NCI-H2227 (cell line): ENCODE data around the gene LUC7L2.
A peak's percentile ranks its signal among the peaks of the same experiment; 100 is the strongest.
"Not testable (repeated sequence)": the region's sequence is repeated elsewhere in the genome, so short reads cannot be mapped to it uniquely, and the experiment has no call there.

ENCODE experiments used
- DNase-seq: peaks from one replicate; lab custom pipeline; 2025; ENCODE audit not compliant: unreplicated experiment; lab: John Stamatoyannopoulos, UW

LUC7L2 gene

GRCh38 chr7:139359366-139360209, at the start of gene LUC7L2:
Gene LUC7L2, plus strand, starts transcription at chr7:139359894. Its CDS starts 368 bp downstream, at chr7:139360262.
- DNase-seq, result peak; percentile 100

- DNase-seq, result no peak
Observed at GRCh38 chr7:139317939-139318505, 41.7 kb upstream of the LUC7L2 start.

GRCh38 chr7:139321071-139321745, 38.5 kb upstream of the LUC7L2 start:
- no peak for DNase-seq

- not testable (repeated sequence) for DNase-seq
Observed at GRCh38 chr7:139324709-139325108, 35.0 kb upstream of the LUC7L2 start.

- no peak for DNase-seq
Observed at GRCh38 chr7:139328375-139328774, 31.3 kb upstream of the LUC7L2 start.

- DNase-seq, result no peak
Observed at GRCh38 chr7:139329119-139329518, 30.6 kb upstream of the LUC7L2 start.

- no peak for DNase-seq
Observed at GRCh38 chr7:139330333-139331030, 29.2 kb upstream of the LUC7L2 start.

GRCh38 chr7:139332697-139333359, 26.9 kb upstream of the LUC7L2 start:
- no peak for DNase-seq

GRCh38 chr7:139333443-139333842, 26.3 kb upstream of the LUC7L2 start:
- DNase-seq, result not testable (repeated sequence)

GRCh38 chr7:139334399-139335150, 25.1 kb upstream of the LUC7L2 start:
- DNase-seq, result no peak

GRCh38 chr7:139339025-139339424, 20.7 kb upstream of the LUC7L2 start:
- no peak for DNase-seq

- no peak for DNase-seq
Observed at GRCh38 chr7:139339698-139340036, 20.0 kb upstream of the LUC7L2 start.

GRCh38 chr7:139340037-139340807, 19.5 kb upstream of the LUC7L2 start:
- peak; percentile 100 for DNase-seq

- no peak for DNase-seq
Observed at GRCh38 chr7:139340808-139341057, 19.0 kb upstream of the LUC7L2 start.

- DNase-seq, result peak; percentile 95
Observed at GRCh38 chr7:139341058-139341775, 18.5 kb upstream of the LUC7L2 start, which contains the start of gene FMC1. Gene FMC1, plus strand, starts transcription at chr7:139341337. Its CDS starts 48 bp downstream, at chr7:139341385.

GRCh38 chr7:139341776-139342226, 17.9 kb upstream of the LUC7L2 start:
- no peak for DNase-seq

- DNase-seq, result no peak
Observed at GRCh38 chr7:139345042-139345441, 14.7 kb upstream of the LUC7L2 start.

GRCh38 chr7:139351027-139351426, 8.7 kb upstream of the LUC7L2 start:
- DNase-seq, result no peak

- DNase-seq, result no peak
Observed at GRCh38 chr7:139354729-139355128, 5.0 kb upstream of the LUC7L2 start.
